Upper lobe of left lung (tissue), 4 donors: ENCODE results near the gene TUBB1.

Experiments
- POLR2A ChIP-seq, 4 donors: fragments of 450-650 bp; IDR thresholded peaks; one replicate each; pipeline ENCODE4 v1.5.1; 2016 to 2017; ENCODE audit warnings: antibody characterized with exemption in 4 of 4, mild to moderate bottlenecking in 2 of 4
- TF ChIP-seq, protein P1 (sequence below), 6 experiments: fragments of 450-650 bp in 4 of 6; fragments of 200-600 bp in 2 of 6; sonication (generic) in 2 of 6; IDR thresholded peaks; one replicate each; pipeline ENCODE4 v1.5.1; 2016 to 2019; ENCODE audit warnings: antibody characterized with exemption in 6 of 6

DNA sequence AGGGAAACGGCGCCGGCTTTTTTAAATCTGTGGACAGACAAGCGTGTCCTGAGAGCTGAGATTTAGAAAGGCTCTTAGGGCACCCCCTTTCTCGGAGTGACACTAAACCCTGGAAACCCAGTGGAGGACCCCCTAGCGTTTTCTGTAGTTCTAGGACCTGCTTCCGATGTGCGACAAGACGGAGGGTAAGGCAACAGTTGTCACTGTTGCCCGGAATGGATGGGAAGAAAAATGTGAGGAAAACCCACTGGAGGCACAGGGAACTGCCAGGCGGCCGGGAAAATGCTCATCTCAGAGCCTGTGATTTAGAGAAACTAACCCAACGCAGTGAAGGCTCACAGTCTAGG, 13.5 kb downstream of the TUBB1 start:
- TF ChIP-seq, protein P1, sequence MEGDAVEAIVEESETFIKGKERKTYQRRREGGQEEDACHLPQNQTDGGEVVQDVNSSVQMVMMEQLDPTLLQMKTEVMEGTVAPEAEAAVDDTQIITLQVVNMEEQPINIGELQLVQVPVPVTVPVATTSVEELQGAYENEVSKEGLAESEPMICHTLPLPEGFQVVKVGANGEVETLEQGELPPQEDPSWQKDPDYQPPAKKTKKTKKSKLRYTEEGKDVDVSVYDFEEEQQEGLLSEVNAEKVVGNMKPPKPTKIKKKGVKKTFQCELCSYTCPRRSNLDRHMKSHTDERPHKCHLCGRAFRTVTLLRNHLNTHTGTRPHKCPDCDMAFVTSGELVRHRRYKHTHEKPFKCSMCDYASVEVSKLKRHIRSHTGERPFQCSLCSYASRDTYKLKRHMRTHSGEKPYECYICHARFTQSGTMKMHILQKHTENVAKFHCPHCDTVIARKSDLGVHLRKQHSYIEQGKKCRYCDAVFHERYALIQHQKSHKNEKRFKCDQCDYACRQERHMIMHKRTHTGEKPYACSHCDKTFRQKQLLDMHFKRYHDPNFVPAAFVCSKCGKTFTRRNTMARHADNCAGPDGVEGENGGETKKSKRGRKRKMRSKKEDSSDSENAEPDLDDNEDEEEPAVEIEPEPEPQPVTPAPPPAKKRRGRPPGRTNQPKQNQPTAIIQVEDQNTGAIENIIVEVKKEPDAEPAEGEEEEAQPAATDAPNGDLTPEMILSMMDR (IDR thresholded peaks at IDR 0.05), result peak in 5 of 6 experiments; percentile 17 to 43 (median 21)
- no peak for TF ChIP-seq POLR2A (IDR thresholded peaks at IDR 0.05)
